ENCODE data around the gene WDR70.
"Not testable (repeated sequence)": the region's sequence is repeated elsewhere in the genome, so short reads cannot be mapped to it uniquely, and the experiment has no call there.

The WDR70 gene

DNA sequence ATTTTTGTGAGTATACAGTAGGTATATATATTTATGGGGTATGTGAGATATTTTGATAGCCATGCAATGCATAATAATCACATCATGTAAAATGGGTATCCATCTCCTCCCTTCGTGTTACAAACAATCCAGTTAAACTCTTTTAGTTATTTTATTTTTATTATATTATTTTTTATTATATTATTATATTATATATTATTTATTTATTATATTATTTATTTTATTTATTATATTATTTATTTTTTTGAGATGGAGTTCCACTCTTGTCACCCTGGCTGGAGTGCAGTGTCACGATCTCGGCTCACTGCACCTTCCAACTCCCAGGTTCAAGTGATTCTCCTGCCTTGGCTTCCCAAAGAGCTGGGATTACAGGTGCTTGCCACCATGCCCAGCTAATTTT lies 138.6 kb downstream of the WDR70 start:
- DNase-seq (ENCODE audit: low read depth) = no peak

GRCh38 chr5:37518356-37518755 lies 139.2 kb downstream of the WDR70 start:
- not testable (repeated sequence) for DNase-seq (ENCODE audit: low read depth)

GRCh38 chr5:37519304-37519703 lies 140.2 kb downstream of the WDR70 start:
- no peak for DNase-seq (ENCODE audit: low read depth)

DNA sequence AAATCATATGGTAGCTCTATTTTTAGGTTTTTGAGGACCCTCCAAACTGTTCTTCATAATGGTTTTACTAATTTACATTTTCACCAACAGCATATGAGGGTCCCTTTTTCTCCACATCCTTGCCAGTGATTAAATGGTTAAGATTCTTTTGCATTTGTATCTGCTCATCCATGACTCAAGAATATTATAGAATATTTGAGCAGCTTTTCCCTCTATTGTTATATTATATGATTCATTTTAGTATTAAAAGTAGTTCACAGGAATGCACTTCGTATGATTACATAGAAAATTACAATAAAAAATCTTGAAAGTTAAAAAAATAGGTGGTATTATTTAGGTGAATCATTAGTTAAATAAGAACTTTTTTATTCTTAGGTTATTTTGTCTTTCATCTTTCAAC lies 140.7 kb downstream of the WDR70 start:
- DNase-seq (ENCODE audit: low read depth) = no peak

GRCh38 chr5:37520811-37521210 lies 141.7 kb downstream of the WDR70 start:
- no peak for DNase-seq (ENCODE audit: low read depth)

DNA sequence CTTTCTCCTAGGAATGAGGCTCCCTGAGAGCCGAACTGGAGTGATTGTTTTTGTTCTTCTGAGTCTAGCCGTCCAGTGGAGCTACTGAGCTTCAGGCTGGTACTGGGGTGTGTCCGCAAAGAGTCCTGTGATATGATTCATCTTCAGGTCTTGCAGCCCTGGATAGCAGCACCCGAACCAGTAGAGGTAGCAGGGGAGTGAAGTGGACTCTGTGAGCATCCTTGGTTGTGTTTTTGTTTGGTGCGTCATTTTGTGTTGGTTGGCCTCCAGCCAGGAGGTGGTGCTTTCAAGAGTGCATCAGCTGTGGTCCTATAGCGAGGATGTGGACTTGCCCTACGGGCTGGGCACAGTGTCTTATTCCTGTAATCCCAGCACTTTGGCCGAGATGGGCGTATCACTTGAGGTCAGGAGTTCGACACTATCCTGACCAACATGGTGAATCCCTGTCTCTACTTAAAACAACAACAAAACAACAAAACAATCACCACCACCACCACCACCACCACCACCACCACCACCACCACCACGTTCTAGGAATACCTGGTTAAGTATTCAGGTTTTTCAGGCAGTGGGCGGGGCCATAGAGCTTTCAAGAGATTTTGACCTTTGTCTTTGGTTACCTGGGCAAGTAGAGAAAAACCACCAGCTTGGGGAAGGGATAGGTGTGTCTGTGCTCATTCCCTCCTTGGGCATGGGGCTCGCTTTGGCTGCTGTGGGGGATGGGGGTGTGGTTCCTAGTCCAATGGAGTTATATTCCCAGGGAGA lies 154.0 kb downstream of the WDR70 start:
- no peak for DNase-seq (ENCODE audit: low read depth)

- DNase-seq (ENCODE audit: low read depth) = no peak
Observed at GRCh38 chr5:37533851-37534250, 154.7 kb downstream of the WDR70 start.

DNA sequence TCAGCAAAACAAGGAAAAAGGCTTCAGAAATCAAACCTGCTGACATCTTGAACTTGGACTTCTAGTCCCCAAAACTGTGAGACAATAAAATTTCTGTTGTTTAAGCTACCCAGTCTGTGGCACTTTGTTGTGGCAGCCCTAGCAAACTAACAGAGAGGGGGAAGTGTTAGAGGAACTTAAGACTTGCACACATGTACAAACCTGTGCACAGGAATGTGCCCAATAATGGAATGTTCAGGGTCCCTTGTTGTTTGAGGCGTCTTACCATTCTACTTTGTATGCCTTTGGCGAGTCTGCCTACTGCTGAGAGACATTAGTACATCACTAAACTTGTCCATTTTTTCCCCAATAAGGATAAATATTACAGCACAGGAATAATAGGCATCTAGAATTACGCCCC lies 160.3 kb downstream of the WDR70 start:
- no peak for DNase-seq (ENCODE audit: low read depth)

- DNase-seq (ENCODE audit: low read depth) = no peak
Observed at GRCh38 chr5:37543216-37543615, 164.1 kb downstream of the WDR70 start.

DNA sequence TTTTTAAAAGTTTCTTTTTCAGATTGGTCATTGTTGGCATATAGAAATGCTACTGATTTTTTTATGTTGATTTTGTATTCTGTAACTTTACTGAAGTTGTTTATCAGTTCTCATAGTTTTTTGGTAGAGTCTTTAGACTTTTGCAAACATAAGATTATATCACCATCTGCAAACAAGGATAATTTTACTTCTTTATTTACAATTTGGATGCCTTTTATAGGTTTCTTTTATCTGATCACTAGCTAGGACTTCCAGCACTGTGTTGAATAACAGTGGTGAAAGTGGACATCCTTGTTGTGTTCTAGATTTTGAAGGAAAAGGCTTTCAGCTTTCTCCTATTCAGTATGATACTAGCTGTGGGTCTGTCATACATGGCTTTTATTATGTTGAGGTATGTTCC lies 170.3 kb downstream of the WDR70 start:
- no peak for DNase-seq (ENCODE audit: low read depth)

DNA sequence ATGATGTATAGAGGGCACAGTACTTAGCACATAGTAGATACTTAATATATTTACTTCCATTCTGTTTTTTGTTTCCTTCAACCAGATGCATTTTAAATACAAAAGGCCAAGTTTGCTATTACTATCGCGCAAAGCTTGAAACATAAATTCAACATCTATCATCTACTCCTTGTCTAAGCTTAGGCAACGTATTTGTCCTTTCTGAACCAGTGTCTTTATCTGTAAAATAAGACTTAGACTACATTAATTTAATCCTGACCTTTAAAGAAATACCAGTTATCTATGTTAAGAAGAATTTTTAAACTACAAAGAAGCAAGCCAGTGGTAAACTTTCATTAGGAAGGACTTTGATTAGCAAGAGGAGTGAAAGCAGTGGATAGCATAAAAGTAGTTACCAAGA lies 173.0 kb downstream of the WDR70 start:
- no peak for DNase-seq (ENCODE audit: low read depth)

GRCh38 chr5:37552770-37553719 lies 173.9 kb downstream of the WDR70 start:
- no peak for DNase-seq (ENCODE audit: low read depth)

- no peak for DNase-seq (ENCODE audit: low read depth)
Observed at GRCh38 chr5:37553720-37554404, 174.7 kb downstream of the WDR70 start.

- DNase-seq (ENCODE audit: low read depth) = no peak
Observed at GRCh38 chr5:37554405-37554739, 175.3 kb downstream of the WDR70 start.

- DNase-seq (ENCODE audit: low read depth) = no peak
Observed at GRCh38 chr5:37554938-37555337, 175.8 kb downstream of the WDR70 start.

DNA sequence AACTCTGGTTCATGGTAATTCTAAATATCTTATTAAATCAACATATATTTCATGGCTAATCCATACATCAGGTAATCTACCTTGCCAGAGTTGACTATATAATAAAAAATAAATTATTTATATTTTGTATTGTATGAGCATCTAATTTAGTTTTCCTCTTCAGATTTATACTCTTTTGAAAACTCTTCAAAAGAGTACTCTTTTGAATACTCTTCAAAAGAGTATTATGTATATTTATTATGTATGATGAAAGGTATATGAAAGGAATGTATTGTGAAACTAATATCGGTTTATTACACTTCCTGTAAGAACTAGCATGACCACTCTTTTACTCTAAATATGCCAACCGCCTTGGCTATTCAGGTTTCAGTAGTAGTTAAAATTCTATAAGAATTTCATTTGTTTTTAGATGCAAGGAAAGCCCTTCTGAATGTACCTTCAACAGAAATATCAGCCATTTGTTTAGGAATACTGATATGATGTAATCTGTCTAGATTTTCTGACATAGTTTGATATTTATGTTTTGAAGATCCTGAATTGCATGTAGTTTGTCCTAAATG lies 178.7 kb downstream of the WDR70 start:
- no peak for DNase-seq (ENCODE audit: low read depth)

DNA sequence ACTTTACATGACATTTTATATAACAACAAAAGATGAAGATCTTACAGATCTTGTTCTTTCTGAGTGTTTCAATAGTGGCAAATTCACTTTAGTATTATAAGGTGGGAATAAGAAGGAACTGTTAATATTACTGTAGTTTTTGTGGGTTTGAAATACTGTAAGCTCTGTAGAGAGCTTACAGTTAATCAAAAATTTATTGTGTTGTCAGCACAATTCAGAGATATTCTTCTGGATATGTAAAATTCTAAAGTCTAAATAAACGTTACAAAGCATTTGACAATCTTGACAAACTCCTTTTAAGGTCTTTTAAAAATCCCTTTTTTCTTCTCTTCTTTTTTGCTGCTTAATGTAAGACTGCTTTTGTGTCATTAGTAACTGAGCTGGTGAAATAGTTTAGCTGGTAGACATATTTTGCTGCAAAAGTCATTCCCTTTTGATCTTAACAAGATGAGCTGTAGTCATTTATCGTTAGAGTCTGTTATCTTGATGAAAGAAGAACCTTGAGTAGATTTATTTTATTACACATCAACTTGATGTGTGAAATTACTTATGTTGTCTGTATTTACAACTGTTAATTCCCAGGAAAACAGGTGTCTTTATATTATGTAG lies 186.0 kb downstream of the WDR70 start:
- DNase-seq (ENCODE audit: low read depth) = no peak

- DNase-seq (ENCODE audit: low read depth) = no peak
Observed at GRCh38 chr5:37567566-37567965, 188.4 kb downstream of the WDR70 start.

DNA sequence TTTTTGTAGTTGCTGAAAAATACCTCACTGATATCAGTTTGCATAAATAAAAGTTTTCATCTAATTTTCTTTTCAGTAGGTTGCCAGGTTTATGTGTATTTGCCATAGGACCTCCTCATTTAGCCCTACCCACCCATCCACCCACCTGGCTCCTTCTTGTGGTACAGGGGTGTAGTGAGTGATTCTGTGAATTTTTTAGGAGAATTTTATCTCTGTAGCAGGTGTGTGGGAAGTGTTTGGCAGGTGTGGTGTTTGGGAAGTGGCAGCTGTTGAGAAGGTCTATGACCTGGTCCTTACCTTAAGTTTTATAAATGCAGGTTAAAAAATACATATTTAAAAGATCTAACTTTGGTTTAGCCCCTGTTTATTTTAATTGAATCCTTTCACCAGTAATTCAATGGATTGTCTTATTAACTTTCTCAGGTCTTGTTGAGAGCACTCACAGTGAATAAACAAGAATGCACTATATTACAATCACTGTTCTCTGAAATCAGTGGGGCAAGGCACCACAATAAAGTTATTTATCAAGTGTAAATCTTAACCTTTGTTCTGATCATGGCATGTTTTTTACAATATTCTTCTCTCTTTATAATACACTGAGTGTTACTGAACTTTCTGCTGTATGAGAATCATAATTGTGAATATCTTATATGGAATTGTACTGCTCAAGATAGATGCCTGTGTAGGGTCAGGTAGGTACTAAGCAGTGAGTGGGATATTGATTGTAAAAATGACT lies 189.1 kb downstream of the WDR70 start:
- no peak for DNase-seq (ENCODE audit: low read depth)

DNA sequence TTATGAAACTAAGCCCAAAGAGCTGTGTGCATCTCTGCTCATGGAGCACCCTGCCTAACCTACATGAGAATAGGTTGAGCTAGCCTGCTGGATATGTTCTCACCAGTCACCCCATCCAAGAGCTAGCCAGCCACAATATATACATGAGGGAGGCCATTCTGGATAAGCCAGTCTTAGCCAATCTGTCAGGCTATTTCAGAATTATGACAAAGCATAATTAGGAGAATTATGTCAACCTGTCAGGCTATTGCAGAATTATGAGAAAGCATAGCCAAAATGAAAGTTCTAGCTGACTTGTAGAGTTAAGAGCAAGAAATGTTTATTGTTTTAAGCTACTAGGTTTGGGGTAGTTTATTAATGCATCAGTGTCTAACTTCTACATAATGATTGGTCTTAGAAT lies 189.8 kb downstream of the WDR70 start:
- DNase-seq (ENCODE audit: low read depth) = no peak

DNA sequence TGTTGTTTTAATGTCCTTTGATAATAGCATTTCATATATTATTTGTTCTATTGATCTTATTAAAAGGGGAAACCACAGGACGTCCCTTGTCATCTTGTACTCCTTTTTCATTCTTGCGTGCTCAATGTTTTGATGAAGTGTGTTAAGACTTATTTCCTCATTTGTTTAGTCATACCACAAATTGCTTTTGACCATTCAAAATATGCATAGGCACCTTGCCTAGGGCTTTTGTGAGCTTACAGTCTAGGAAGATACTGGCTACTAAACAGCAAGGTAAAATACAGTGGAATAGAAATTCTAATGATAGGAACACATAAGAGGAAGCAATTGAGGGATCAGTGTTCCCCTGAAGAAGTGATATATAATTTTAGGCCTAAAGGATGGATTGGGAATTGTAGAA lies 190.3 kb downstream of the WDR70 start:
- DNase-seq (ENCODE audit: low read depth) = no peak

Data from activated T-cell treated with anti-CD3 and anti-CD28 coated beads for 24 hours (primary cell).